GM18505 (cell line): ENCODE data around the gene NEURL1.
"Not testable (repeated sequence)": the region's sequence is repeated elsewhere in the genome, so short reads cannot be mapped to it uniquely, and the experiment has no call there.

ENCODE experiments used
- ATAC-seq: cut with Tn5 transposase; IDR thresholded peaks from one replicate; pipeline ENCODE4 v1.9.1; 2021; ENCODE audit not compliant: unreplicated experiment
- POLR2A ChIP-seq: IDR thresholded peaks from 4 replicates; pipeline ENCODE4 v1.6.1; 2011; ENCODE audit warnings: borderline replicate concordance; ENCODE audit not compliant: insufficient read depth, insufficient read length; ENCODE audit errors: extremely low read depth

NEURL1 gene

GRCh38 chr10:103470761-103471653, 22.5 kb upstream of the NEURL1 start:
- peak; percentile 65 for ATAC-seq
- TF ChIP-seq POLR2A: peak; percentile 73

GRCh38 chr10:103472005-103472404, 21.5 kb upstream of the NEURL1 start:
- TF ChIP-seq POLR2A: peak; percentile 64
- ATAC-seq: no peak

- no peak for TF ChIP-seq POLR2A
- no peak for ATAC-seq
These were observed 20.2 kb upstream of the NEURL1 start for GRCh38 chr10:103473261-103473671.

GRCh38 chr10:103474077-103474476, 19.4 kb upstream of the NEURL1 start:
- ATAC-seq: no peak
- TF ChIP-seq POLR2A: no peak

GRCh38 chr10:103475437-103475836, 18.1 kb upstream of the NEURL1 start:
- no peak for ATAC-seq
- no peak for TF ChIP-seq POLR2A

- TF ChIP-seq POLR2A: no peak
- ATAC-seq: no peak
These were observed 17.3 kb upstream of the NEURL1 start for GRCh38 chr10:103476046-103476768.

- ATAC-seq: no peak
- TF ChIP-seq POLR2A: no peak
These were observed 14.8 kb upstream of the NEURL1 start for GRCh38 chr10:103478671-103479070.

- ATAC-seq: no peak
- no peak for TF ChIP-seq POLR2A
These were observed 14.4 kb upstream of the NEURL1 start, which contains the start of gene CALHM3 for GRCh38 chr10:103479135-103479534. Gene CALHM3 (minus strand): TSS chr10:103479240. CDS start chr10:103479032, 208 bp downstream.

GRCh38 chr10:103480521-103480920, 13.0 kb upstream of the NEURL1 start:
- no peak for ATAC-seq
- no peak for TF ChIP-seq POLR2A

- TF ChIP-seq POLR2A: no peak
- ATAC-seq: no peak
These were observed 11.5 kb upstream of the NEURL1 start for GRCh38 chr10:103481974-103482531.

GRCh38 chr10:103486635-103487409, 6.7 kb upstream of the NEURL1 start:
- not testable (repeated sequence) for ATAC-seq

- TF ChIP-seq POLR2A: no peak
These were observed 6.1 kb upstream of the NEURL1 start for GRCh38 chr10:103487410-103487708.

GRCh38 chr10:103490986-103491314, 2.6 kb upstream of the NEURL1 start:
- no peak for TF ChIP-seq POLR2A
- ATAC-seq: peak; percentile 16

More at GRCh38 chr10:103487410-103487708, 6.1 kb upstream of the NEURL1 start:
- ATAC-seq: no peak
